Activated T-cell treated with anti-CD3 and anti-CD28 coated beads, Interleukin-2, amount 50 U/mL, for 24 hours (primary cell): ENCODE measurements around the gene PRPF8.
"Not testable (repeated sequence)": the region's sequence is repeated elsewhere in the genome, so short reads cannot be mapped to it uniquely, and the experiment has no call there.

Source experiments
- DNase-seq: peaks from one replicate; pipeline ENCODE4 v3.0.0-alpha.2; 2020
- H3K27ac Mint-ChIP-seq: 2 replicates; pipeline ENCODE4 v1.8.0; 2020; ENCODE audit warnings: mild to moderate bottlenecking, mixed read lengths
- H3K27me3 Mint-ChIP-seq: 2 replicates; pipeline ENCODE4 v1.8.0; 2020; ENCODE audit warnings: mixed read lengths
- H3K36me3 Mint-ChIP-seq: 2 replicates; pipeline ENCODE4 v1.8.0; 2020; ENCODE audit warnings: low read depth, mixed read lengths
- H3K4me1 Mint-ChIP-seq: 2 replicates; pipeline ENCODE4 v1.8.0; 2020; ENCODE audit warnings: low read depth, mixed read lengths
- H3K4me3 Mint-ChIP-seq: 2 replicates; pipeline ENCODE4 v1.8.0; 2020; ENCODE audit warnings: mild to moderate bottlenecking, moderate library complexity, mixed read lengths
- H3K9me3 Mint-ChIP-seq: 2 replicates; pipeline ENCODE4 v1.8.0; 2020; ENCODE audit warnings: mixed read lengths

The PRPF8 gene

DNA sequence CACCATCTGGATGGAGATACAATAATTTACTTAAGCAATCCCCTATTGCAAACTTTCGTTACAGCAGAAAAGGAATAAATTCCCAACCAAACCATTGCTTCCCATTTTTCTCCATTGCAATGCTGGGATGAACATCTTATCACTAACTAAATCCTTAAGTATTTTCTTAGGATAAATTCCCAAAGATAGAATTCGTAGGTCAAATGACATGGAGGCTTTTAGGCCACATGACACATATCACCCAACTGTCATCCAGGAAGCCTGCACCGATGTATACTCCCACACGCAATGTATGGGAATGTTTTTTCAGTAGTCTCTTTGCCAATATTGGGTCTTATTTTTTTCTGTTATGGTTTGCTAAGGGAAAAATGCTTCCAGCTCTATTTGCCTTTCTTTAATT is 27.1 kb upstream of the PRPF8 start:
- H3K9me3 Mint-ChIP-seq, result no peaks in the 10 kb centered on the region
- H3K27ac Mint-ChIP-seq, result no peak overlapping the region
- peaks cover 25% of the 10 kb centered on the region for H3K4me1 Mint-ChIP-seq
- no peak for DNase-seq
- H3K36me3 Mint-ChIP-seq, result peaks cover 9% of the 10 kb centered on the region
- H3K4me3 Mint-ChIP-seq, result no peak overlapping the region
- peaks cover 27% of the 10 kb centered on the region for H3K27me3 Mint-ChIP-seq

DNA sequence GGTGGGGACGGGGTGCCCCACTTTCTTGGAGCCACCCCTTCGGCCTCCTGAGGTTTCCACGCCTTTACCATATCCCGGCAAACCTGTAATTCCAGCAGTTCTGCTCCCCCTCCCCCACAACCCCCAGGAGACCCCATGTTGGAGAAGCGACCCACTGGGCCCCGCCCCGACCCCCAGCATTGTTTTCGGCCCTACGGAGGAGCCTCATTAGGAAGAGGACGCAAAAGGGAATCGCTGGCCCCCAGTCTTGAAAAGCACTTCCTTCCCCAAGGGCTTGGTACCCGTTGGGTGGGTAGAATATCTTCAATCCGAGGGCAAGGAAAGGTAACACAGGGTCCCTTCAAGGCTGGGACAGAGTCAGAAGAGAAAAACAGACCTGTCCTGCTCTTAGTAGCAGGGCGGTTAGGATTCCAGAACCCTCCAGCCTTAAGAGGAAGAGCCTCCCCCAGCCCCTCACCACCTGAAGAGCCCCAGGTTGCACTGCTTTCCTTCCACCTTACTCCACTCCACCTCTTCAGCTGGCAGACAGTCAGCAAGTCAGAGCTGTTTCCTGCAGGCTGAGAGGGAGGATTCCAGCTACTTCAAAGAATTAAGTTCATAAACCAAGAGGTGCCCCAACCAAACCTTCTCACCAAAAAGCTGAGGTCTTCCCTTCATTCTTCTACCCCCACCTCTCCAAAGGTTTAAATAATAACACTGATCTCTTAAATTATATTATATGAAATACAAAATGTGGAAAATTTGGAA is 26.3 kb upstream of the PRPF8 start:
- H3K9me3 Mint-ChIP-seq, result no peaks in the 10 kb centered on the region
- peaks cover 25% of the 10 kb centered on the region for H3K4me1 Mint-ChIP-seq
- peaks cover 27% of the 10 kb centered on the region for H3K27me3 Mint-ChIP-seq
- peak overlapping the region; percentile 22 for H3K27ac Mint-ChIP-seq
- peak overlapping the region; percentile 63 for H3K4me3 Mint-ChIP-seq
- peaks cover 6% of the 10 kb centered on the region for H3K36me3 Mint-ChIP-seq
- no peak for DNase-seq

DNA sequence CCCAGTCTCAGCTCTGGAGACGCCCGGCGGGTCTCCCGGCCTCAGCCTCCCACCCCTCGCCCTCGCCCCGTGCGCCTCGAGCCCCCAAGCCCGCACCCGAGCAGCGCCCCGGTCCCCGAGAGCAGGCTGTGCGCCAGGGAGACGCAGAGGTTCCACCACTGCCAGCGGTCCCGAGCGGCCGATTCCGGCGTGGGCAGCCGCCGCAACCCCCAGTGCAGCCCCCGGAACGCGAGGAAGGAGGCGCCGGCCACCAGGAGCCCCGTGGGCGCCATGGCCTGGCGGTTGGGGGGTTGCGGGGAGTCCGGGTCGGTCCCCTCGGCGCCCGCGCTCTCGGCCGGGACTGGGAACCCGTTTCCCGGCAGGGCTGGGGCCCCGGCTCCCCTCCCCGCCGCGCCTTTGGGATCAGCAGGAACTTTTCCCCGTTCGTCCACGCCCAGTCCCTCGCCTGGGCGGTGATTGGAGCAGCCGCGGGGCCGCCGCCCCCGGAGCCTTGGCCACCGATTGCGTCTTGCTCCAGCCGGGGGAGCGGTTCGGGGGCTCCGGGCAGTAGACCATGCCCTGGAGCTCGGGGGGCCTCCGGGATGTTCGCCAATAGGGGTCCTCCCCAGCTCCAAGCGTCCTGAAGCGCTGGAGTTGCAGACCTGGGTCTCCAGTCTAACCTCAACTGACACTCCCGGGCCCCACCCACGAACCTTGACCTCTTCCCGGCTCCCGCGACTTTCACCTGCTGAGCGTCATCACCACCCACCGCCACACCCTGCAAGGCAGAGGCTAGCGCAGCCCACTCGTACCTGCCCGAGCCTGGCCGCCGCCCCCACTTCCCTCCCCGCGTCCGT is 25.5 kb upstream of the PRPF8 start, which contains the start of gene TLCD2:
TSS of gene TLCD2 (minus strand) at position 407 of the 836 bp plus-strand sequence. CDS start at position 272, 135 bp downstream.
- DNase-seq, result peak; percentile 53
- peak within 1 kb of the TSS; percentile 22 for H3K27ac Mint-ChIP-seq
- peaks cover 5% of the 10 kb centered on the region for H3K36me3 Mint-ChIP-seq
- H3K4me3 Mint-ChIP-seq, result peak within 1 kb of the TSS; percentile 63
- peaks cover 29% of the 10 kb centered on the region for H3K27me3 Mint-ChIP-seq
- peaks cover 25% of the 10 kb centered on the region for H3K4me1 Mint-ChIP-seq
- no peaks in the 10 kb centered on the region for H3K9me3 Mint-ChIP-seq

DNA sequence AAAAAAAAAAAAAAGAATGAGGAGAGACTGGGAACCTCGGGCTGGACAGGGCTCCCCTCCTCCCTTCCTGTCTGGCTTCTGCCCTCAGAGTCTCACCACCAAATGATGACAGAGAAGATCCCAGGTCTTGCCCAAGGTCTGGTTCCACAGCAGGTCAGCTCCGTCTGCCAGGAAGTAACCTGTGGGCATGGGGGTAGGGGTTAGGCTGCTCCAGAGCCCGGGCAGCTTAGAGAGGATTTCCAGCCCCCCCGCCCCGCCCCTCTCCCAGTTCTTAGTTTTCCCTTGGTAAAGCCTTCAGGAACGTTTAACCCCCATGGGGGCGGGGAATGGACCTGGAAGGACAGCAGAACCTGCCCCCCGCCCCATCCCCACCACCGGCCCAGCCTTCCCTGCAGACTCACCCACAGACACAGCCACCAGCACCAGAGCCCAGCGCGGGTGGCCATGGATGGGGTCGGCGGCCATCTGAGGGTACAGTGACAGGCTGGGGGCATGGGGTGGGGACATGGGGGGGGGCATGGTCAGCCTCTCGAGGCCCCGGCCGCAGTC is 24.8 kb upstream of the PRPF8 start:
- peak; percentile 38 for DNase-seq
- no peak overlapping the region for H3K27ac Mint-ChIP-seq
- H3K4me1 Mint-ChIP-seq, result peaks cover 21% of the 10 kb centered on the region
- H3K9me3 Mint-ChIP-seq, result no peaks in the 10 kb centered on the region
- peaks cover 30% of the 10 kb centered on the region for H3K27me3 Mint-ChIP-seq
- peak overlapping the region; percentile 51 for H3K4me3 Mint-ChIP-seq
- peaks cover 5% of the 10 kb centered on the region for H3K36me3 Mint-ChIP-seq

DNA sequence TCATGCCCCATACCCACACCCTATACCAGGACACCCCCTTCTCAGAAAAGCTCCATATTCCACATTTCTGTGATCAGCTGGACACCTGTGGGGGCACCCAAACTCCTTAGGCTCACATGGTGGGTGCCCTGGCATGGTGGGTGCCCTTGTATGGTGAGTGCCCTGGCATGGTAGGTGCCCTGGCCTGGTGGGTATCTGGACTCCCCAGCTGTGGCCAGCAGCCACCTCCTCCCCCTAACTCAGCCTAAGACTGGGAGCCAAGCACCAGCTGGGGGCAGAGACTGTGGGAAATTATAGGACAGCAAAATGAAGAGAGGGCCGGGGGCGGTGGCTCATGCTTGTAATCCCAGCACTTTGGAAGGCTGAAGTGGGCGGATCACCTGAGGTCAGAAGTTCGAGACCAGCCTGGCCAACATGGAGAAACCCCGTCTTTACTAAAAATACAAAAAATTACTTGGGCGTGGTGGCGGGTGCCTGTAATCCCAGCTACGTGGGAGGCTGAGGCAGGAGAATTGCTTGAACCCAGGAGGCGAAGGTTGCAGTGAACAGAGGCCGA is 24.2 kb upstream of the PRPF8 start:
- H3K36me3 Mint-ChIP-seq, DNase-seq, H3K9me3 Mint-ChIP-seq: not testable (repeated sequence)
- Mint-ChIP-seq H3K4me3 (peak overlapping the region; percentile 51), H3K4me1 (peaks cover 18% of the 10 kb centered on the region), H3K27me3 (peaks cover 27% of the 10 kb centered on the region), H3K27ac (peak overlapping the region; percentile 29)

DNA sequence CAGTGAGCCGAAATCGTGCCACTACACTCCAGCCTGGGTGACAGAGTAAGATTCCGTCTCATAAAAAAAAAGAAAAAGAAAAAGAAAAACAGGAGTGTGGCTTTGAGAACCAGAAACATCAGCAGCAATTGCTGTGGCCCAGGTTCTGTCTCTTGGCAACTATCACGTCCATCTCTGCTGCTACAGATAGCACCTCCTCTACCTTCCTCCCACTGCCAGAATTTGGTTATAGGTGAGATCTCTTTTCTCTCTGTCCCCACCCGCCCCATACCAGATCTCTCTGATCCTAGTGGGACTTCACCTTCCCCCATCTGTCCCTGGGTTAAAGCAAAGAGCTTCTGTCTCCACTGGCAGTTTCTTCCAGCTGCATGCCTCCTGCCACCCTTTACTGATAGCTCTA is 22.4 kb upstream of the PRPF8 start:
- Mint-ChIP-seq H3K4me1 (peaks cover 16% of the 10 kb centered on the region), H3K27me3 (peaks cover 27% of the 10 kb centered on the region), H3K9me3 (no peaks in the 10 kb centered on the region), H3K4me3 (no peak overlapping the region), H3K27ac (no peak overlapping the region), H3K36me3 (peaks cover 2% of the 10 kb centered on the region)
- DNase-seq, result no peak

DNA sequence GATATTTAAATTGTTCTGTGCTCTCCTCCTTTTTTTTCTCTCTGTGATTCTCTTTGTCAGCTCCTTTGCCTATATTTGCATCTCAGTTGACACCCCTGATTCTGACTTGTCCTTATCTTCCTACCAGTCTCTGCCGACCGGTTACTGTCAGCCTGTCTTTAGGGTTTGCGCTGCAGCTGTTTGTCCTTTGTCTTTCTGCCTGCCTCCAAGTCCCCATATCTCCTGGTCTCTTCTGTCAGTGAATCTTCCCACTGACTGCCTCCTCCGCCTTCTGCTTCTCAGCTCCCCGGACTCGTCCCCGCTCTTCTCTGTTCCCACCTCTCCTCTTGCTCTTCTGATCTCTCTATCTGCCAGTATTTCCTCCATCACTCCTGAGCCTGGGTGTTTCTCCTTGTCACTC is 20.3 kb upstream of the PRPF8 start:
- H3K9me3 Mint-ChIP-seq, result no peaks in the 10 kb centered on the region

DNA sequence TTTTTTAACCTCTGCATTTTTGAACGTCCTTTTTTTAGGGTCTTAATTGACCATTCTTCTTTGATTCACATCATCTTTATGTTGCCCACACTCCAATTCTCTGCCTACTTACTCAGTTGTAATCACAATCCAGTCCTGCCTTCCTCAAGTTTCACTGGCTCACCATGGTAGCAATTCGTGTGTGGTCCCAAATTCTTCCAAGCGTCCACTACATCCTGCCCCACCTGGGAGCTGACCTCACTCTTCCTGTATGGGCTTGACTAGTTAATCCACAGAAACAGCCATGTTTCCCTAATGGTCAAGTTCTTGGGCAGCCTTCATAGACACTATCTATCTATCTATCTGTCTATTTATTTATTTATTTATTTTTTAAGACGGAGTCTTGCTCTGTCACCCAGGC is 18.4 kb upstream of the PRPF8 start:
- no peak for DNase-seq
- peaks cover 4% of the 10 kb centered on the region for H3K4me1 Mint-ChIP-seq

More for the DNA sequence above, 20.3 kb upstream of the PRPF8 start:
- H3K27ac Mint-ChIP-seq, result no peak overlapping the region
- H3K4me1 Mint-ChIP-seq, result peaks cover 7% of the 10 kb centered on the region
- H3K4me3 Mint-ChIP-seq, result no peak overlapping the region
- no peaks in the 10 kb centered on the region for H3K36me3 Mint-ChIP-seq
- H3K27me3 Mint-ChIP-seq, result peaks cover 21% of the 10 kb centered on the region
- no peak for DNase-seq

DNA sequence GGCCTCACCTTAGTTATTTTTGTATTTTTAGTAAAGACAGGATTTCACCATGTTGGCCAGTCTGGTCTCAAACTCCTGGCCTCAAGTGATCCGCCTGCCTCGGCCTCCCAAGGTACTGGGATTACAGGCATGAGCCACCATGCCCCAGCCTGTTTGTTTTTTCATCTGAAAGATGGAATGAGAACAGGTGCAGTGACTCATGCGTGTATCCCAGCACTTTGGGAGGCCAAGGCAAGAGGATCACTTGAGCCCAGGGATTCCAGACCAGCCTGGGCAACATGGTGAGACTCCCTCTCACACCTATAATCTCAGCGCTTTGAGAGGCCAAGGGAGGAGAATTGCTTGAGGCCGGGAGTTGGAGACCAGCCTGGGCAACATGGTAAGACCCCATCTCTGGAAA is 15.2 kb upstream of the PRPF8 start:
- not testable (repeated sequence) for H3K36me3 Mint-ChIP-seq, DNase-seq, H3K27ac Mint-ChIP-seq, H3K4me1 Mint-ChIP-seq, H3K4me3 Mint-ChIP-seq, H3K27me3 Mint-ChIP-seq, H3K9me3 Mint-ChIP-seq

More for the DNA sequence above, 18.4 kb upstream of the PRPF8 start:
- H3K36me3 Mint-ChIP-seq, result no peaks in the 10 kb centered on the region
- no peak overlapping the region for H3K4me3 Mint-ChIP-seq
- H3K27me3 Mint-ChIP-seq, result peaks cover 15% of the 10 kb centered on the region
- H3K9me3 Mint-ChIP-seq, result no peaks in the 10 kb centered on the region
- no peak overlapping the region for H3K27ac Mint-ChIP-seq

DNA sequence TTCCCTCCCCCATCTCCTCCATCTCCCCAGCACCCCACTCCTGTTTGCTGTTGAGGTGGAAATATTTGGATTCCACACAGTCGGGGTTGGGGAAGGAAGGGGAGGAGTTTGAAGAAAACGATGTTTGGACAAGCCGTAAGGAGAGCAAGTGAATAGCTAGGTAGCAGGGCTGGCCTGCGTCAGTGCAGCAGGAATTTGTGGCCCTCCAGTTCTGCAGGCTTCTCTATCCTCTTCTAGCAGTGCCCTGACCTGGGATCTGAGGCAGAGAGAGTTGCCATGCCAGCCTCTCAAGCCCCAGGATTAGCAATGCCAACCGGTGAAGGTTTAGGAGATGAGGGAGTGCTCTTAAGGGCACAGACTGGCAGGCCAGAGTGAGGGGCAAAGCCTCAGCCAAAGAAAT is 13.0 kb upstream of the PRPF8 start:
- no peaks in the 10 kb centered on the region for H3K4me1 Mint-ChIP-seq
- no peaks in the 10 kb centered on the region for H3K36me3 Mint-ChIP-seq
- no peak overlapping the region for H3K4me3 Mint-ChIP-seq
- no peaks in the 10 kb centered on the region for H3K27me3 Mint-ChIP-seq
- no peak for DNase-seq
- no peaks in the 10 kb centered on the region for H3K9me3 Mint-ChIP-seq
- no peak overlapping the region for H3K27ac Mint-ChIP-seq

DNA sequence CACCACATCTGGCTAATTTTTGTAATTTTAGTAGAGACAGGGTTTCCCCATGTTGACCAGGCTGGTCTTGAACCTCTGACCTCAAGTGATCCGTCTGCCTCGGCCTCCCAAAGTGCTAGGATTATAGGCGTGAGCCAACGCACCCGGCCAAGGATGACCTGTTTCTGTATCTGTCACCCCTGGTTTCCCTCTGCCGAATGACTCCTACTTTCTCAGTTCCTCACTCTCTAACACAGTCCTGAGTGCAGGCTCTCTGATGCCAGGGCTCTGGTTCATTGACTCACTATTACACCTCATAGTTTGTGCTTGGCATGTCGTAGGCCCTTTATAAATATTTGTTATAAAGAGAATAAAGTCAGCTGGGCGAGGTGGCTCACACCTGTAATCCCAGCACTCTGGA is 10.7 kb upstream of the PRPF8 start:
- no peak for DNase-seq
- no peaks in the 10 kb centered on the region for H3K9me3 Mint-ChIP-seq
- H3K27me3 Mint-ChIP-seq, result no peaks in the 10 kb centered on the region
- H3K36me3 Mint-ChIP-seq, result no peaks in the 10 kb centered on the region
- H3K4me3 Mint-ChIP-seq, result no peak overlapping the region
- no peak overlapping the region for H3K27ac Mint-ChIP-seq
- H3K4me1 Mint-ChIP-seq, result no peaks in the 10 kb centered on the region

DNA sequence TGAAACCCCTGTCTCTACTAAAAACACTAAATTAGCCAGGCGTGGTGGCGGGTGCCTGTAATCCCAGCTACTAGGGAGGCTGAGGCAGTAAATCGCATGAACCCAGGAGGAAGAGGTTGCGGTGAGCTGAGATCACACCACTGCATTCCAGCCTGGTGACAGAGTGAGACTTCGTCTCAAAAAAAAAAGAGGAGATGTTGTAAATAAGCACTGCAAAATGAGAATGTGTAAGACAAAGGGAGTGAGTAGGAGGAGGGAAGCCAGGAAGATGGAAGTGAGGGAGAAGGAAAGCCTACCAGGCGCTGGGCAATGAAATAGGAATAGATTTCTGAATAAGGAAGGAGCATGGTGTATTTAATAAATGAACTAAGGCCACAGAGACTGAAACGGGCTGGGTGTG is 8.7 kb upstream of the PRPF8 start:
- Mint-ChIP-seq H3K27me3 (no peaks in the 10 kb centered on the region), H3K4me1 (no peaks in the 10 kb centered on the region), H3K9me3 (no peaks in the 10 kb centered on the region), H3K27ac (no peak overlapping the region), H3K4me3 (no peak overlapping the region), H3K36me3 (no peaks in the 10 kb centered on the region)
- DNase-seq, result no peak

DNA sequence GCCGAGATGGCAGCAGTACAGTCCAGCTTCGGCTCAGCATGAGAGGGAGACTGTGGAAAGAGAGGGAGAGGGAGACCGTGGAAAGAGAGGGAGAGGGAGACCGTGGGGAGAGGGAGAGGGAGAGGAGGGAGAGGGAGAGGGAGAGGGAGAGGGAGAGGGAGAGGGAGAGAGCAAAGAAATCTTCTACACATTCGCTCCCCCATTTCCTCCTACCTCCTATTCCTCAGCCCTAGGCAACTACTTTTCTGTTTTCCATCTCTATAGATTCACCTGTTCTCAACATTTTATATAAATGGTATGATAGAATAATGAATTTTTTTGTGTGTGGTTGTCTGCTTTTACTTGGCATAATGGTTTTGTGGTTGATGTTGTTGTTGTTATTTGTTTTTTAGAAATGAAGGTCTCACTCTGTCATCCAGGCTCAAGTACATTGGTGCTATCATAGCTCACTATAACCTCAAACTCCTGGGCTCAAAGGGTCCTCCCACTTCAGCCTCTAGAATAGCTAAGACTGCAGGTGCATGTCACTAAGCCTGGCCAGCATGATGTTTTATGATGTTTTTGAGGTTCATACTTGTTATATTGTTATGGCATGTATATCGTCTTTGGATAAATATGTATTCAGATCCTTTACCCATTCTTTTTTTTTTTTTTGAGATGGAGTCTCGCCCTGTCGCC is 6.0 kb upstream of the PRPF8 start:
- H3K36me3 Mint-ChIP-seq, result no peaks in the 10 kb centered on the region
- H3K4me3 Mint-ChIP-seq, result no peak overlapping the region
- no peak for DNase-seq
- no peaks in the 10 kb centered on the region for H3K27me3 Mint-ChIP-seq
- peaks cover 2% of the 10 kb centered on the region for H3K4me1 Mint-ChIP-seq
- H3K9me3 Mint-ChIP-seq, result no peaks in the 10 kb centered on the region
- H3K27ac Mint-ChIP-seq, result no peak overlapping the region

DNA sequence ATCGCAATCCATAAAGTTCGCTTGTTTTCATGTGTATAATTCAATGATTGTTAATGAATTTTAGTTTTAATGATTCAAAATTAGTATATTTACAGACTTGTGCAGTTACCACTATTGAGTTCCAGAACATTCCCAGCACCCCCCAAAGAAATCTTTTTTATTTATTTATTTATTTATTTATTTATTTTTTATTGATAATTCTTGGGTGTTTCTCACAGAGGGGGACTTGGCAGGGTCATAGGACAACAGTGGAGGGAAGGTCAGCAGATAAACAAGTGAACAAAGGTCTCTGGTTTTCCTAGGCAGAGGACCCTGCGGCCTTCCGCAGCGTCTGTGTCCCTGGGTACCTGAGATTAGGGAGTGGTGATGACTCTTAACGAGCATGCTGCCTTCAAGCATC is 3.7 kb upstream of the PRPF8 start:
- H3K27me3 Mint-ChIP-seq, H3K9me3 Mint-ChIP-seq: not testable (repeated sequence)
- H3K36me3 Mint-ChIP-seq, result peaks cover 14% of the 10 kb centered on the region

More for the DNA sequence above, 3.7 kb upstream of the PRPF8 start:
- H3K4me3 Mint-ChIP-seq, DNase-seq, H3K27ac Mint-ChIP-seq: not testable (repeated sequence)
- H3K4me1 Mint-ChIP-seq, result peaks cover 12% of the 10 kb centered on the region
